Measurements from ENCODE around the gene NAIF1.

Gene NAIF1

DNA sequence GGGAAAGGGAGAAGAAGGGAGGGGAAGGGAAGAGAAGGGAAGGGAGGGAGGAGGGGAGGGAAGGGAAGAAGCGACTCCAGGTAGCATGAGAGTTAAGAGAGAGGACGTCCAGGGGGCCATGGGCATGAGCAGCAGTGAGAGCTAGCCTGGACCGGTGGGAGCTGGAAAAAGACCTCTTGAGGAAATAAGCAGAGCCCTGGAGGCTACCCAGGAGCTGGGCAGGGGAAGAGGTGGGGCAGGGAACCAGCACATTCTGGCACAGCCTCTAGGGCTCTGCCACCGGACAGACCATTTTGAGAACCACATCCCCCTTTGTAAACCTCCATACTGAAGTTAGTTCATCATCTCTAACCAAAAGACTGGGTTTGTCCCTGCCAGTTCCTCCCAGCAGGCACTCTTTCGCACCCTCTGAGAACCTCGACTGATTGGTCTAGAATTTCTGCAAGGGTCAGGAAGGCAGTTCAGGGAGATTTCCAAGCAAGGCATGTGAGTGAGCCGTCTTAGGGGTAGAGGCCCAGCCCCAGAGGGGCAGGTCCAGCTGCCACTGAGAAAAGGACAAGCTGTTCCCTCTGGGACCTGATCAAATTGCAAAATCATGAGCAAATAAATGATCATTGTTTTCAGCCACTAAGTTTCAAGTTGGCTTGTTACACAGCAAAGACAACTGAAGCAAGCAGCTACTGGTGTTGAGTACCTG is 11.6 kb downstream of the NAIF1 start:
- H3K4me3 ChIP-seq (ENCODE audit: low read depth, low read length): no peak overlapping the region
- no peak for DNase-seq (ENCODE audit: low read depth)
- TF ChIP-seq CTCF (IDR thresholded peaks at IDR 0.05; ENCODE audit: control insufficient read depth, extremely low read depth, insufficient read depth): no peak

DNA sequence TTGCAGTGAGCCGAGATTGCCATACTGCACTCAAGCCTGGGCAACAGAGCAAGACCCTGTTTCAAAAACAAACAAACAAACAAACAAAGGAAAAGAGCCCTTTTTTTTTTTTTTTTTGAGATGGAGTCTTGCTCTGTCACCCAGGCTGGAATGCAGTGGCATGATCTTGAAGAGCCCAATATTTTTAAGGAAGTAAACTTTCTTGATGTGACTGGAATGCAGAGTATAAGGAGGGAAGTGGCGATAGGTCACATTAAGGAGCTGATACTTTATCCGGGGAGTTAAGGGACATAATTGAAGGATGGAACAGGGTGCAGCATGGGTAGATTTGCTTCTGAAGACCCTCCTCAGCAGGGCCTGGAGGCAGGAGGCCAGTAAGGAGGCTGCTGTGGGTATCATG is 13.0 kb downstream of the NAIF1 start:
- H3K4me3 ChIP-seq (ENCODE audit: low read depth, low read length): no peak overlapping the region
- DNase-seq (ENCODE audit: low read depth): no peak
- no peak for TF ChIP-seq CTCF (IDR thresholded peaks at IDR 0.05; ENCODE audit: control insufficient read depth, extremely low read depth, insufficient read depth)

DNA sequence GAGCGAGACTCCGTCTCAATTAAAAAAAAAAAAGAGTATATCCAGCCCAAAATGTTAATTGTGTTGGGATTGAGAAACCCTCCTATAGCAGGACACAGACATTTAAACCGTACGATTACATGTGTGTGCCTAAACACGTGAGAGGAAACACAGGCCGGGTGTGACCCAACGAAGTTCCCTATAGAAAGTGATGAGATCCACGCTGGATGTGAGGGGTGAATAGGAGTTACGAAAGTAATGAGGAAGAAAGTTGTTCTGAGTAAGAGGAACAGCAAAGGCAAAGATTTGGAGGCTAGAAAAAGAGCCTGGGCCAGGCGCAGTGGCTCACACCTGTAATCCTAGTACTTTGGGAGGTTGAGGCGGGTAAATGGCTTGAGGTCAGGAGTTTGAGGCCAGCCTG is 13.6 kb downstream of the NAIF1 start:
- DNase-seq (ENCODE audit: low read depth): no peak
- H3K4me3 ChIP-seq (ENCODE audit: low read depth, low read length): no peak overlapping the region
- no peak for TF ChIP-seq CTCF (IDR thresholded peaks at IDR 0.05; ENCODE audit: control insufficient read depth, extremely low read depth, insufficient read depth)

GRCh38 chr9:128051932-128052709 is 15.0 kb downstream of the NAIF1 start:
- DNase-seq (ENCODE audit: low read depth): no peak
- no peak overlapping the region for H3K4me3 ChIP-seq (ENCODE audit: low read depth, low read length)
- no peak for TF ChIP-seq CTCF (IDR thresholded peaks at IDR 0.05; ENCODE audit: control insufficient read depth, extremely low read depth, insufficient read depth)

GRCh38 chr9:128049843-128050242 is 17.3 kb downstream of the NAIF1 start:
- no peak for DNase-seq (ENCODE audit: low read depth)
- TF ChIP-seq CTCF (IDR thresholded peaks at IDR 0.05; ENCODE audit: control insufficient read depth, extremely low read depth, insufficient read depth): no peak
- no peak overlapping the region for H3K4me3 ChIP-seq (ENCODE audit: low read depth, low read length)

DNA sequence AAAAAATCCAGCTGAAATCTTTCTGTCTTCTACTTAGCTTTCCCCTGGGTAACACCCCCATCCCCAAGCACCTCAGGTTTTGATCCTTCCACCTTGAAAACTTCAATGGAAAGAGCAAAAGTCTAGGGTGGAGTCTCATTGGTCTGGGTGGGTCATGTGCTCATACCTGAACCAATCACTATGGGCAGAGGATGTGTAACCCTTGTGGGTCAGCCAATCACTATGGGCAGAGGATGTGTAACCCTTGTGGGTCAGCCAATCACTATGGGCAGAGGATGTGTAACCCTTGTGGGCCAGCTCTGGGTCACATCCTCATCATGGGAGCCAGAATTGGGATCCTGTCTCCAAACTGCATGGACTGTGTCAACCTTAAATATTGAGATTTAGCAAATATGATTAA is 18.5 kb downstream of the NAIF1 start:
- no peak for TF ChIP-seq CTCF (IDR thresholded peaks at IDR 0.05; ENCODE audit: control insufficient read depth, extremely low read depth, insufficient read depth)
- H3K4me3 ChIP-seq (ENCODE audit: low read depth, low read length): no peak overlapping the region
- no peak for DNase-seq (ENCODE audit: low read depth)
